ENCODE measurements around the gene RNU4-1. TPM values are rescaled to one million over a fixed set of nuclear protein-coding genes. Genes with fewer than 3 reads are reported as not detected.

The RNU4-1 gene
- total RNA-seq, 1 experiment from 2014 or later = 2,323 TPM

- no peak for TF ChIP-seq ZBTB33 (IDR thresholded peaks at IDR 0.05; ENCODE audit: extremely low read depth, insufficient replicate concordance, low read length)
- TF ChIP-seq SP1 (IDR thresholded peaks at IDR 0.05; ENCODE audit: low read depth) = no peak
Measured at GRCh38 chr12:120276734-120277133, 16.3 kb downstream of the RNU4-1 start (continued).

- no peaks in the 10 kb centered on the region for H3K27me3 ChIP-seq (ENCODE audit: insufficient read depth, low read length)
- H4K20me1 ChIP-seq (ENCODE audit: insufficient read depth) = no peaks in the 10 kb centered on the region
- POLR2A ChIA-PET = interaction anchor here (1.0 to 8.6 kb wide), 5 partner anchors 24 to 66 kb away, joined by 4 to 123 read pairs (median 40); partner anchors contain the start of genes RNU4-1, RNU4-2 and RPLP0
- ATAC-seq = no peak
- H3K79me2 ChIP-seq (ENCODE audit: insufficient read depth, low read length) = peaks cover 27% of the 10 kb centered on the region
- no peaks in the 10 kb centered on the region for H3K9me3 ChIP-seq (ENCODE audit: control insufficient read depth in 1 of 2, insufficient read depth in 1 of 2, low read depth in 1 of 2, low read length in 2 of 2)
- peaks cover 24 to 34% of the 10 kb centered on the region in 2 experiments for H3K4me1 ChIP-seq (ENCODE audit: control insufficient read depth in 1 of 2, insufficient read depth in 2 of 2, low read length in 2 of 2)
- H3K4me2 ChIP-seq (ENCODE audit: low read length) = no peak overlapping the region
- H3K27ac ChIP-seq (ENCODE audit: low read depth, low read length) = no peak overlapping the region
- no peak overlapping the region for H3K9ac ChIP-seq (ENCODE audit: low read length)
- H2AFZ ChIP-seq (ENCODE audit: low read depth, low read length, poor library complexity, severe bottlenecking) = no peak overlapping the region
- H3K36me3 ChIP-seq (ENCODE audit: control insufficient read depth in 1 of 2, insufficient read depth in 2 of 2, low read length in 2 of 2) = peaks cover 0 to 7% of the 10 kb centered on the region in 2 experiments; a peak in 1 of 4 replicates
- DNase-seq (ENCODE audit: low read depth, low spot score) = no peak
- intact Hi-C loops (cut with micrococcal nuclease) = loop anchor here (2.0 kb wide), 1 partner anchor 67 kb away; the partner anchor contains the start of gene RPLP0
- CTCF ChIA-PET = interaction anchor here (3.0 to 8.7 kb wide), 2 partner anchors 38 to 66 kb away, joined by 24 to 181 read pairs; partner anchors contain the start of gene RPLP0
- no peaks in the 10 kb centered on the region for H3K9me2 ChIP-seq (ENCODE audit: insufficient read depth)
- RAD21 ChIA-PET (ENCODE audit: low non-redundant PET in 1 of 2, low total read pairs in 2 of 2, uncharacterized antibody in 2 of 2, unreplicated experiment in 2 of 2) = interaction anchor here in 1 of 2 experiments (0.6 to 2.0 kb wide), 2 partner anchors 34 to 39 kb away, joined by 3 to 5 read pairs; partner anchors contain the start of gene SIRT4
- no TSS peak for BruUV-seq (replicated peaks)
- TF ChIP-seq EZH2phosphoT487 (IDR thresholded peaks at IDR 0.05; ENCODE audit: borderline replicate concordance) = no peak
- no peak for TF ChIP-seq YY1 (IDR thresholded peaks at IDR 0.05; ENCODE audit: extremely low read depth, insufficient replicate concordance, low read depth, low read length)
- TF ChIP-seq ZFX (IDR thresholded peaks at IDR 0.05) = no peak
- no peak for TF ChIP-seq SRF (IDR thresholded peaks at IDR 0.05; ENCODE audit: low read depth)
- no peak for TF ChIP-seq CBX3 (IDR thresholded peaks at IDR 0.05; ENCODE audit: low read depth)
- no peak for TF ChIP-seq FOSL1 (IDR thresholded peaks at IDR 0.05; ENCODE audit: low read depth)
- no peak for TF ChIP-seq EGR1 (IDR thresholded peaks at IDR 0.05; ENCODE audit: low read depth)
- no peak for TF ChIP-seq REST (IDR thresholded peaks at IDR 0.05; ENCODE audit: low read depth)
- TF ChIP-seq RAD21 (IDR thresholded peaks at IDR 0.05; ENCODE audit: low read depth) = no peak
- no peak for TF ChIP-seq JUND (IDR thresholded peaks at IDR 0.05)
- no peak for TF ChIP-seq POLR2A (IDR thresholded peaks at IDR 0.05; ENCODE audit: borderline replicate concordance, extremely low read depth, insufficient read depth, insufficient read length)
- no peak for TF ChIP-seq SIN3A (IDR thresholded peaks at IDR 0.05; ENCODE audit: low read depth)
- H3K4me3 ChIP-seq (replicated peaks in 1 of 2; ENCODE audit: low read depth in 1 of 2, low read length in 2 of 2) = no peak overlapping the region
Measured at GRCh38 chr12:120267736-120268135, 25.3 kb downstream of the RNU4-1 start.
